ENCODE results near the gene UBN1. TPM values are rescaled to one million over a fixed set of nuclear protein-coding genes. Genes with fewer than 3 reads are reported as not detected.

The UBN1 gene
- polyA plus RNA-seq, 1 donor: 38.2 TPM

DNA sequence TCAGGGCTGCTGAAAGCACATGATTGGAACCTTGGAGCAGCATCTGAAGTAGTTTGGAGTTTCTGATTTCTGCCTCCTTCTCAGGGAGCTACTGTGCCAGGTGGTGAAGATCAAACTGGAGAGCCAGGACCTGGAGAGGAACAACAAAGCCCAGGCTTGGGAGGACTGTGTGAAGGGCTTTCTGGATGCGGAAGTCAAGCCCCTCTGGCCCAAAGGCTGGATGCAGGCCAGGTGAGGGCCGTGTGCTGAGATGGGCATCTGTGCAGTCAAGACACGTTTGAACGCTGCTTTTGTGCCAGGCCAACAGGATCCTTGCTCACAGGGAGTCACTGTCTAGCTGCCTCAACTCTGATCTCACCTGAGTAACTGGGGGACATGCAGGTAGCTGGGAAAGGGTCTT lies 23.8 kb downstream of the UBN1 start:
- no CpG with 5 or more reads among the region's 4 CpGs for WGBS (ENCODE audit: insufficient coverage, low lambda C conversion rate)
- Histone ChIP-seq H3K36me3 (ENCODE audit: control insufficient read depth, insufficient read depth, low read length) (peaks cover 61% of the 10 kb centered on the region), H3K27ac (ENCODE audit: low read length) (no peak overlapping the region), H3K9me3 (ENCODE audit: control insufficient read depth, low read depth, low read length) (no peaks in the 10 kb centered on the region), H3K4me1 (ENCODE audit: control insufficient read depth, insufficient read depth, low read length) (peaks cover 70% of the 10 kb centered on the region), H3K4me3 (ENCODE audit: low read length) (no peak overlapping the region), H3K27me3 (ENCODE audit: control insufficient read depth, insufficient read depth, low read length) (no peaks in the 10 kb centered on the region)
- no peak for DNase-seq

DNA sequence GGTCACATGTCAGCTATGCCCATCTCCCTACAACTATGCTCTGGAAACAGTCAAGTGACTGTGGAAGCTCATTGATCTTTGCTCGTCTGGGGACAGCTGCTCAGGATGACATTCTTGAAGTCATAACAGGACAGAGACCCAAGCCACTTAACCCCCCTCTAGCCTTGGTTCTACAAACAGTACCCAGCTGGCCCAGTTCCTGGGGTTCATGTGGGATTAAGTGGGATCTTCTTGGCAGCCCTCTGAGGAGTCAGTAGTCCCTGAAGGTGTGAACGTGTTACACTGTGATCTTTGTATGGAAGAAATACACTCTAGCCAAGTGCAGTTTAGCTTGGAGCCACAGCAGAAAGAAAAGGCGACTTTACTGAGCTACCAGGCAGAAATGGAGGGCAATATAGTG lies 25.8 kb downstream of the UBN1 start:
- Histone ChIP-seq H3K4me1 (ENCODE audit: control insufficient read depth, insufficient read depth, low read length) (peaks cover 61% of the 10 kb centered on the region), H3K27me3 (ENCODE audit: control insufficient read depth, insufficient read depth, low read length) (no peaks in the 10 kb centered on the region), H3K4me3 (ENCODE audit: low read length) (no peak overlapping the region), H3K27ac (ENCODE audit: low read length) (peak overlapping the region; percentile 57), H3K36me3 (ENCODE audit: control insufficient read depth, insufficient read depth, low read length) (peaks cover 75% of the 10 kb centered on the region), H3K9me3 (ENCODE audit: control insufficient read depth, low read depth, low read length) (no peaks in the 10 kb centered on the region)
- DNase-seq: peak in 1 of 2 donors; percentile 64
- no CpG with 5 or more reads among the region's 3 CpGs for WGBS (ENCODE audit: insufficient coverage, low lambda C conversion rate)

DNA sequence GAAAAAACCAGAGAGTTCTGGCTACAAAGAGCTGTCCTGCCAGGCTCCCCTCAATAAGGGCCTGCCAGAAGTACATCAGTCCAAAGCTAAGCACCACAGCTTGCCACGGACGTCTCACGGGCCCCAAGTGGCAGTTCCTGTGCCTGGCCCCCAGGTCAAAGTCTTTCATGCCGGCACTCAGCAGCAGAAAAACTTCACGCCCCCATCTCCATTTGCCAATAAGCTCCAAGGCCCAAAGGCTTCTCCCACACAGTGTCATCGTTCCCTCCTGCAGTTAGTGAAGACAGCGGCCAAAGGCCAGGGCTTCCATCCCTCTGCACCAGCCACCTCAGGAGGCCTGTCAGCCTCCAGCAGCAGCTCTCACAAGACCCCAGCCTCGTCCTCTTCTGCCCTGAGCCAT lies 27.4 kb downstream of the UBN1 start:
- Histone ChIP-seq H3K9me3 (ENCODE audit: control insufficient read depth, low read depth, low read length) (no peaks in the 10 kb centered on the region), H3K27ac (ENCODE audit: low read length) (peak overlapping the region; percentile 76), H3K27me3 (ENCODE audit: control insufficient read depth, insufficient read depth, low read length) (no peaks in the 10 kb centered on the region), H3K4me3 (ENCODE audit: low read length) (no peak overlapping the region), H3K36me3 (ENCODE audit: control insufficient read depth, insufficient read depth, low read length) (peaks cover 88% of the 10 kb centered on the region), H3K4me1 (ENCODE audit: control insufficient read depth, insufficient read depth, low read length) (peaks cover 46% of the 10 kb centered on the region)
- DNase-seq: peak; percentile 82 to 93
- WGBS (ENCODE audit: insufficient coverage, low lambda C conversion rate): no CpG with 5 or more reads among the region's 8 CpGs

DNA sequence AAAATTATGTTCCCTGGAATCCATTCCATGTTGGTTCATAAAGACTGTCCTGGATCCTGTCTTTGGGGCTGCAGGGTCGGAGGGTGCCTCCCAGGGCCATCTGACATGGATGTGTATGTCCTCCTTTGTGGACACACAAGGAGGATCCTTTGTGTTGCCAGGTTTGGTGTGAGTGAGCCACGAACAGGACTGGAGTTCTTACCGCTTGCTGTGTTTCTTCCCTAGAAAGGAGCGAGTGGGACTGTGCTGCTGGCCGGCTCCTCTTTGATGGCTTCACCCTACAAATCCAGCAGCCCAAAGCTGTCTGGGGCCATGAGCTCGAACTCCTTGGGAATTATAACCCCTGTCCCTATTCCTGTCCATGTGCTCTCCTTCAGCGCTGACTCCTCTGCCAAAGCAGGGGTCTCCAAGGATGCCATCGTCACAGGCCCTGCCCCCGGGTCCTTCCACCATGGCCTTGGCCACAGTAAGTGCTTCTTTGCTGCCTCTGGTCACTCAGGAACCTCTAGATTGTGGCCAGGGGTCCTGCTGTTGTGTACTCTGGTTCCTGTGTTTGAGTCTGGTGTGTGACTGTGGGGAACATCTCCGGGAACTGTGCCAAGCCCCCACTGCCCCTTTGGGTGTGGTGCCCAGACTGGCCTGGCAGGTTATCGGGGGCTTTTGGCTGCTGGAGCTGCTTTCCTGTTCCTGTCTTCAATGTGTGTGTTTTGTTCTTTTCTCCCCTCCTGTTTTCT lies 29.5 kb downstream of the UBN1 start:
- peaks cover 90% of the 10 kb centered on the region for H3K36me3 ChIP-seq (ENCODE audit: control insufficient read depth, insufficient read depth, low read length)
- H3K27me3 ChIP-seq (ENCODE audit: control insufficient read depth, insufficient read depth, low read length): no peaks in the 10 kb centered on the region
- peaks cover 36% of the 10 kb centered on the region for H3K4me1 ChIP-seq (ENCODE audit: control insufficient read depth, insufficient read depth, low read length)
- no CpG with 5 or more reads among the region's 11 CpGs for WGBS (ENCODE audit: insufficient coverage, low lambda C conversion rate)
- no peak overlapping the region for H3K4me3 ChIP-seq (ENCODE audit: low read length)
- H3K27ac ChIP-seq (ENCODE audit: low read length): no peak overlapping the region
- H3K9me3 ChIP-seq (ENCODE audit: control insufficient read depth, low read depth, low read length): no peaks in the 10 kb centered on the region
- DNase-seq: no peak

DNA sequence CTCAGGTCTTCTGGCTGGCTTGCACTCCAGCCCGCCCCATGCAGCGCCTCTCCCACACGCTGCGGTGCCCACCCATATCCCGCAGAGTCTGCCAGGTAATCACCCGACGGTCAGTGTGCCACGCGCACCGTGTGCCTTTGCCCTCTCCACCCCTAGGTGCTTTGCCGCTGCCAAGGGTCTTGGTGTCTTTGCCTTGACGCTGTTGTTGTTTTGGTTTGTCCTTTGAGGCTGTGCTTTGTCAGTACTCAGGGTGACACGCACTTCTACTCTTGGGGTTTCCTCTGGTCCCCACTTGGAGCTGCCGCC lies 30.1 kb downstream of the UBN1 start:
- no peak overlapping the region for H3K4me3 ChIP-seq (ENCODE audit: low read length)
- H3K27ac ChIP-seq (ENCODE audit: low read length): no peak overlapping the region
- H3K27me3 ChIP-seq (ENCODE audit: control insufficient read depth, insufficient read depth, low read length): no peaks in the 10 kb centered on the region
- 100% methylated on average over 3 of the region's 14 CpGs for WGBS (ENCODE audit: insufficient coverage, low lambda C conversion rate)
- H3K36me3 ChIP-seq (ENCODE audit: control insufficient read depth, insufficient read depth, low read length): peaks cover 90% of the 10 kb centered on the region
- no peaks in the 10 kb centered on the region for H3K9me3 ChIP-seq (ENCODE audit: control insufficient read depth, low read depth, low read length)
- H3K4me1 ChIP-seq (ENCODE audit: control insufficient read depth, insufficient read depth, low read length): peaks cover 36% of the 10 kb centered on the region
- no peak for DNase-seq

DNA sequence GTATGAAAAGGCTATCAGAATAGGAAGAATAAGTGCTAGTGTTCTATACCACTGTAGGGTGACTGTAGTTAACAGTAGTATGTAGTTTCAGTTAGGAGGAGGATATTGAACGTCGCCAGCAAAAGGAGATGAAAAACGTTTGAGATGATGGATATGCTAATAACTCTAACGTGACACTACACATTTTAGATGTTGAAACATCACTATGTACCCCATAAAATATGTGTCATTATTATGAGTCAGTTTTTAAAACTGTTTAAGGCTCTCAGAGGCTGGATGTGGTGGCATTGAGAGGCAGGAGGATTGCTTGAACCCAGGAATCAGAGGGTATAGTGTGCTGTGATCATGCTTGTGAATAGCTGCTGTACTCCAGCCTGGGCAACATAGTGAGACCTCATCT lies 31.8 kb downstream of the UBN1 start:
- H3K9me3 ChIP-seq (ENCODE audit: control insufficient read depth, low read depth, low read length): peaks cover 7% of the 10 kb centered on the region
- no peak overlapping the region for H3K27ac ChIP-seq (ENCODE audit: low read length)
- no CpG with 5 or more reads among the region's 4 CpGs for WGBS (ENCODE audit: insufficient coverage, low lambda C conversion rate)
- no peak for DNase-seq
- H3K27me3 ChIP-seq (ENCODE audit: control insufficient read depth, insufficient read depth, low read length): no peaks in the 10 kb centered on the region
- H3K4me3 ChIP-seq (ENCODE audit: low read length): no peak overlapping the region
- peaks cover 21% of the 10 kb centered on the region for H3K4me1 ChIP-seq (ENCODE audit: control insufficient read depth, insufficient read depth, low read length)
- H3K36me3 ChIP-seq (ENCODE audit: control insufficient read depth, insufficient read depth, low read length): peaks cover 90% of the 10 kb centered on the region

DNA sequence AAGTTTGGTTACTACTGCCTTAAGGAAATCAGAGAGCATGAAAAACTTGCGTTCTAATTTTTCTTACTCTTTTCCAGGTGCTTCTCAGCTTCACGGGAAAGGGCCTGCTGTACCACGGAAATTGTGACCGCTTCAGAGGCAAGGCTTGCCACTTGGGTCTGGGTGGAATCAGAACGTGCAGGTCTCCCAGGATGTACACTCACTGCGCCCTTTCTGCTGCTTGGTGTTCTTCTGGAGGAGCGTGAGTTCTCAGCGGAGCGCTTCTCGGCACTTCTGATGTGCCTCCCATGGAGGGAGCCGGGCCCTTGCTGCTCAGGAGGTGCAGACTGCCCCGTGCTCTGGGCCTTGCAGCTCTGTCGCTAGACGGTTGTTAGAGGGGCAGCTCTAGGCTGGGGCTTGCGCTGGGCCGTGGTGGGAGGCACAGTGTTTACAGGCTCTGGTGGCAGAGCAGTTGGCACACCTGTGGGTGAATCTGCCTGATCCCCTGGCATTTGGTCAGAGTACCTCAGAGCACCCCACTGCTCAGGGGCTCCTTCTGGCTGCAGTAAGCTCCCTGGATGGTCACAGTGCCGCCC lies 32.8 kb downstream of the UBN1 start:
- Histone ChIP-seq H3K4me3 (ENCODE audit: low read length) (no peak overlapping the region), H3K9me3 (ENCODE audit: control insufficient read depth, low read depth, low read length) (peaks cover 15% of the 10 kb centered on the region), H3K27ac (ENCODE audit: low read length) (no peak overlapping the region), H3K4me1 (ENCODE audit: control insufficient read depth, insufficient read depth, low read length) (peaks cover 12% of the 10 kb centered on the region), H3K27me3 (ENCODE audit: control insufficient read depth, insufficient read depth, low read length) (no peaks in the 10 kb centered on the region), H3K36me3 (ENCODE audit: control insufficient read depth, insufficient read depth, low read length) (peaks cover 92% of the 10 kb centered on the region)
- WGBS (ENCODE audit: insufficient coverage, low lambda C conversion rate): no CpG with 5 or more reads among the region's 17 CpGs
- no peak for DNase-seq

DNA sequence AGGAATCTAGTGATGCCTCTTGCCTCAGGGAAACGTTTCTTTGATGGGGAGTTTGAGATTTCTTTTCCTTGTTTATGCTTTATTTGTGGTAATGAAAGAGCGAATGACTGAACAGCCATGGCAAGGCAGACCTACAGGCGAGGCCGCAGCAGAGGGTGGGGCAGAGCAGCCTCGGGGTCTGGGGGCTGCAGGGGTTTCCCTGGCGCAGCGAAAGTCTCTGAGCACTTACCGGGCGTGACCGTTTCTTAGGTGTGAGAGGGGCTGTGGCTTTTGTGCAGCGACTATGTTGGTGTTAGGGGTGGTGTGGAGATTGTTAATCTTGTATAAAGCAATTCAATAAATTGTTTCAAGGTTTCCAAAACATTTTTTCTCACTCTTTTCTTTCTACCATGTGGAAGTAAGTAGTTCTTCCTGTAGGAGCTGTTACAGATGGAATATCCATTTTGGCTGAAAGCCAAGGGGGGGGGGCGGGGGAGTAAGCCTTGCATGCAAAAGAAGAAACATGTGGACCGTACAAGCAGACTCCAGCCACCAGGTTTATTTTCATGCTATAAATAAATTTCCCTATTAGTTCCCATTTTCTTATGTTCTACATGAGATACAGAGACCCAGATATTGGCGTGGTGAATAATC lies 34.8 kb downstream of the UBN1 start:
- H3K27me3 ChIP-seq (ENCODE audit: control insufficient read depth, insufficient read depth, low read length): no peaks in the 10 kb centered on the region
- no CpG with 5 or more reads among the region's 14 CpGs for WGBS (ENCODE audit: insufficient coverage, low lambda C conversion rate)
- H3K4me1 ChIP-seq (ENCODE audit: control insufficient read depth, insufficient read depth, low read length): peaks cover 1% of the 10 kb centered on the region
- no peak for DNase-seq
- H3K27ac ChIP-seq (ENCODE audit: low read length): no peak overlapping the region
- no peak overlapping the region for H3K4me3 ChIP-seq (ENCODE audit: low read length)
- H3K9me3 ChIP-seq (ENCODE audit: control insufficient read depth, low read depth, low read length): peaks cover 18% of the 10 kb centered on the region
- peaks cover 95% of the 10 kb centered on the region for H3K36me3 ChIP-seq (ENCODE audit: control insufficient read depth, insufficient read depth, low read length)

DNA sequence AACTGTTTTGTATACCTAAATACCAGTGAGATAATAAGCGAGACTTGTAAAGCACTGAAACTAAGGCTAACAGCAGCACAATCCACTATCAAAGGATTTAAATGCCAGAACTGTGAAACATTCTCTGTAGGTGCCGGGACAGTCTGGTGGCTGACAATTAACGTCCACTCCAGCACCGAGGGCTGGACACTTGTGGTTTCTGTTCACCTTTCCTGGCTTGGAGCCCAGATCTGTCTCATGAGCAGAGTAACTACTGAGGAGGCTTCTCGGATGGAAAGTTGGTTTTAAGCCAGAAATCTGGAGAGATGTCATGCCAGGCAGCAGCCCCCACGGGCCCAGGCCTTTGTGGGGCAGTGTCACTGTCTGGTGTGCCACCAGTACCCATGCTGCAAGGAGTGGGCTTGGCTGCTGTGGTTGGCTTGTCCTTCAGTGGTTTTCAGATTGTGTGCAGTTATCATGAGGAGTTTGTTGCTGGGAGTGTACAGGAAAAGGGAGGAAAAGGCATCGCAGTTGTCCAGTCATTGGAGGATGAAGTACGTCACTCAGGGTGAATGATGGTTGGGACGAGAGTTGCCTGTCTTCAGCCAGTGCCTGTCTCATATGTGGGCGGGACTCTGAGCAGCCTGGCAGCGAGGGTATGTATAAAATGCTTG lies 35.5 kb downstream of the UBN1 start:
- H3K27me3 ChIP-seq (ENCODE audit: control insufficient read depth, insufficient read depth, low read length): no peaks in the 10 kb centered on the region
- peaks cover 95% of the 10 kb centered on the region for H3K36me3 ChIP-seq (ENCODE audit: control insufficient read depth, insufficient read depth, low read length)
- H3K4me3 ChIP-seq (ENCODE audit: low read length): no peak overlapping the region
- H3K4me1 ChIP-seq (ENCODE audit: control insufficient read depth, insufficient read depth, low read length): no peaks in the 10 kb centered on the region
- no peak for DNase-seq
- WGBS (ENCODE audit: insufficient coverage, low lambda C conversion rate): no CpG with 5 or more reads among the region's 11 CpGs
- no peak overlapping the region for H3K27ac ChIP-seq (ENCODE audit: low read length)
- peaks cover 18% of the 10 kb centered on the region for H3K9me3 ChIP-seq (ENCODE audit: control insufficient read depth, low read depth, low read length)

DNA sequence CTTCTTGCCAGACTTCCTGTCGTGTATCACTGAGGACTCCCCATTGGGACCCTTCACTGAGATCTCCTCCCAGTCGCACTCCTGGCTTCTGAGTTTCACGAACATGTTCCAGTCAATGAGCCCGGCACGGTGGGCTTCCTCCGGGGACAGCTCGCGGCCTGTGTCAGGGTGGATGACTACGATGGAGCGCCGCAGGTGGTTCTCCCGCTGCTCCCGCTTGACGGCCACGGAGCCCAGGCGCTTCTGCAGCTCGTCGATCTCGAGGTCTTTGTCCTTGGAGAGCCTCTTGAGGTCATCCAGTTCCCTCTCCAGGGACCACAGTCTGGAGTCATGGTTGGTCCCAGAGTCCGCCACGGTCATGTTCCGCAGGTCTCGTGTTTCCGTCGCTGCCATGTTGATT lies 36.2 kb downstream of the UBN1 start:
- Histone ChIP-seq H3K27me3 (ENCODE audit: control insufficient read depth, insufficient read depth, low read length) (no peaks in the 10 kb centered on the region), H3K4me1 (ENCODE audit: control insufficient read depth, insufficient read depth, low read length) (no peaks in the 10 kb centered on the region), H3K27ac (ENCODE audit: low read length) (no peak overlapping the region), H3K36me3 (ENCODE audit: control insufficient read depth, insufficient read depth, low read length) (peaks cover 94% of the 10 kb centered on the region), H3K9me3 (ENCODE audit: control insufficient read depth, low read depth, low read length) (peaks cover 18% of the 10 kb centered on the region), H3K4me3 (ENCODE audit: low read length) (no peak overlapping the region)
- no CpG with 5 or more reads among the region's 25 CpGs for WGBS (ENCODE audit: insufficient coverage, low lambda C conversion rate)
- DNase-seq: no peak

All from large intestine (tissue), 3 donors.